ENCODE results near the gene EYS. TPM values are rescaled to one million over a fixed set of nuclear protein-coding genes. Genes with fewer than 3 reads are reported as not detected.

EYS gene
- total RNA-seq, 4 donors from 2014 or later: 0.12 to 1.4 (median 0.22) TPM

- ATAC-seq (ENCODE audit: low FRiP score): no peak
Observed at GRCh38 chr6:63785006-63785405, 1922.0 kb downstream of the EYS start.

GRCh38 chr6:63783096-63783495 is 1923.9 kb downstream of the EYS start:
- ATAC-seq (ENCODE audit: low FRiP score) (no peak), DNase-seq (ENCODE audit: low spot score) (no peak)
- no peak for TF ChIP-seq CTCF (IDR thresholded peaks at IDR 0.05)

More at GRCh38 chr6:63785006-63785405, 1922.0 kb downstream of the EYS start:
- DNase-seq (ENCODE audit: low spot score): no peak
- TF ChIP-seq CTCF (IDR thresholded peaks at IDR 0.05): no peak

- DNase-seq (ENCODE audit: low spot score) (no peak), ATAC-seq (ENCODE audit: low FRiP score) (no peak)
- no peak for TF ChIP-seq CTCF (IDR thresholded peaks at IDR 0.05)
Observed at GRCh38 chr6:63774961-63775360, 1932.1 kb downstream of the EYS start.

- TF ChIP-seq CTCF (IDR thresholded peaks at IDR 0.05): no peak
- DNase-seq (ENCODE audit: low spot score): no peak
- ATAC-seq (ENCODE audit: low FRiP score): no peak
Observed at GRCh38 chr6:63773200-63773599, 1933.8 kb downstream of the EYS start.

GRCh38 chr6:63765828-63766227 is 1941.2 kb downstream of the EYS start:
- no peak for TF ChIP-seq CTCF (IDR thresholded peaks at IDR 0.05)
- ATAC-seq (ENCODE audit: low FRiP score) (no peak), DNase-seq (ENCODE audit: low spot score) (no peak)

GRCh38 chr6:63764318-63764916 is 1942.6 kb downstream of the EYS start:
- DNase-seq (ENCODE audit: low spot score): no peak
- no peak for TF ChIP-seq CTCF (IDR thresholded peaks at IDR 0.05)
- ATAC-seq (ENCODE audit: low FRiP score): no peak

- TF ChIP-seq CTCF (IDR thresholded peaks at IDR 0.05): no peak
- no peak for ATAC-seq (ENCODE audit: low FRiP score)
- DNase-seq (ENCODE audit: low spot score): no peak
Observed at GRCh38 chr6:63760199-63760598, 1946.8 kb downstream of the EYS start.

All from omental fat pad (tissue), 4 donors.